Osteoblast (primary cell): ENCODE measurements around the gene NIT2. TPM values are rescaled to one million over a fixed set of nuclear protein-coding genes. Genes with fewer than 3 reads are reported as not detected.

Experiments
- total RNA-seq: library from RNA; depleted of rRNA; stranded (reverse); fragments of >200 nt; gene quantifications from 2 replicates; pipeline ENCODE4 v1.2.3, GENCODE V29; 2012

Gene NIT2
- total RNA-seq, 1 donor, result 18.1 TPM

Other genes starting within 250 kb of the NIT2 start
- gene FILIP1L, start 220.3 kb upstream of the NIT2 start, total RNA-seq, result 5.8 and 5.9 TPM in 2 replicates
- gene TBC1D23, start 73.8 kb upstream of the NIT2 start, total RNA-seq, result 64.4 and 64.5 TPM in 2 replicates
- 52.5 and 57.8 TPM in 2 replicates for gene TOMM70, start 66.3 kb downstream of the NIT2 start, total RNA-seq
- gene LNP1, start 66.8 kb downstream of the NIT2 start, total RNA-seq, result 2.9 and 3.2 TPM in 2 replicates
- gene TMEM45A, start 157.9 kb downstream of the NIT2 start, total RNA-seq, result 35.5 and 41.0 TPM in 2 replicates